Measurements from ENCODE around the gene ITGB3BP. TPM values are rescaled to one million over a fixed set of nuclear protein-coding genes. Genes with fewer than 3 reads are reported as not detected.
A peak's percentile ranks its signal among the peaks of the same experiment; 100 is the strongest.
"Not testable (repeated sequence)": the region's sequence is repeated elsewhere in the genome, so short reads cannot be mapped to it uniquely, and the experiment has no call there.

Gene ITGB3BP
- total RNA-seq, 1 donor from 2014 or later: 40.3 TPM

GRCh38 chr1:63497577-63497976 is 25.4 kb downstream of the ITGB3BP start:
- Mint-ChIP-seq H3K9me3 (ENCODE audit: low read depth) (peaks cover 2% of the 10 kb centered on the region), H3K4me3 (ENCODE audit: low read depth) (no peak overlapping the region), H3K36me3 (ENCODE audit: insufficient read depth) (peaks cover 9% of the 10 kb centered on the region), H3K4me1 (ENCODE audit: low read depth) (no peaks in the 10 kb centered on the region), H3K27me3 (no peaks in the 10 kb centered on the region), H3K27ac (no peak overlapping the region)
- DNase-seq (ENCODE audit: low spot score, unreplicated experiment): no peak
- no peak for TF ChIP-seq CTCF (IDR thresholded peaks at IDR 0.05; ENCODE audit: unreplicated experiment)

- H3K27ac Mint-ChIP-seq: no peak overlapping the region
- H3K4me1 Mint-ChIP-seq (ENCODE audit: low read depth): no peaks in the 10 kb centered on the region
Observed at GRCh38 chr1:63487336-63488065, 35.5 kb downstream of the ITGB3BP start.

GRCh38 chr1:63486629-63487028 is 36.4 kb downstream of the ITGB3BP start:
- no peaks in the 10 kb centered on the region for H3K9me3 Mint-ChIP-seq (ENCODE audit: low read depth)
- no peak for DNase-seq (ENCODE audit: low spot score, unreplicated experiment)
- H3K27me3 Mint-ChIP-seq: no peaks in the 10 kb centered on the region
- H3K4me3 Mint-ChIP-seq (ENCODE audit: low read depth): no peak overlapping the region
- H3K4me1 Mint-ChIP-seq (ENCODE audit: low read depth): no peaks in the 10 kb centered on the region
- H3K36me3 Mint-ChIP-seq (ENCODE audit: insufficient read depth): no peaks in the 10 kb centered on the region
- H3K27ac Mint-ChIP-seq: peak overlapping the region; percentile 63
- TF ChIP-seq CTCF (IDR thresholded peaks at IDR 0.05; ENCODE audit: unreplicated experiment): no peak

More at GRCh38 chr1:63487336-63488065, 35.5 kb downstream of the ITGB3BP start:
- Mint-ChIP-seq H3K9me3 (ENCODE audit: low read depth) (no peaks in the 10 kb centered on the region), H3K36me3 (ENCODE audit: insufficient read depth) (no peaks in the 10 kb centered on the region), H3K4me3 (ENCODE audit: low read depth) (no peak overlapping the region), H3K27me3 (no peaks in the 10 kb centered on the region)
- no peak for DNase-seq (ENCODE audit: low spot score, unreplicated experiment)
- no peak for TF ChIP-seq CTCF (IDR thresholded peaks at IDR 0.05; ENCODE audit: unreplicated experiment)

GRCh38 chr1:63480057-63480456 is 43.0 kb downstream of the ITGB3BP start:
- no peak for TF ChIP-seq CTCF (IDR thresholded peaks at IDR 0.05; ENCODE audit: unreplicated experiment)
- H3K9me3 Mint-ChIP-seq (ENCODE audit: low read depth): no peaks in the 10 kb centered on the region
- H3K27me3 Mint-ChIP-seq: no peaks in the 10 kb centered on the region
- H3K36me3 Mint-ChIP-seq (ENCODE audit: insufficient read depth): peaks cover 7% of the 10 kb centered on the region
- no peak for DNase-seq (ENCODE audit: low spot score, unreplicated experiment)
- H3K4me1 Mint-ChIP-seq (ENCODE audit: low read depth): no peaks in the 10 kb centered on the region
- no peak overlapping the region for H3K27ac Mint-ChIP-seq
- H3K4me3 Mint-ChIP-seq (ENCODE audit: low read depth): no peak overlapping the region

- Mint-ChIP-seq H3K27me3 (no peaks in the 10 kb centered on the region), H3K9me3 (ENCODE audit: low read depth) (peaks cover 4% of the 10 kb centered on the region), H3K36me3 (ENCODE audit: insufficient read depth) (peaks cover 12% of the 10 kb centered on the region), H3K4me3 (ENCODE audit: low read depth) (no peak overlapping the region), H3K27ac (no peak overlapping the region), H3K4me1 (ENCODE audit: low read depth) (no peaks in the 10 kb centered on the region)
- no peak for TF ChIP-seq CTCF (IDR thresholded peaks at IDR 0.05; ENCODE audit: unreplicated experiment)
- no peak for DNase-seq (ENCODE audit: low spot score, unreplicated experiment)
Observed at GRCh38 chr1:63475761-63476160, 47.3 kb downstream of the ITGB3BP start.

GRCh38 chr1:63468683-63469082 is 54.3 kb downstream of the ITGB3BP start:
- H3K4me1 Mint-ChIP-seq (ENCODE audit: low read depth); H3K9me3 Mint-ChIP-seq (ENCODE audit: low read depth); H3K27me3 Mint-ChIP-seq; H3K4me3 Mint-ChIP-seq (ENCODE audit: low read depth); H3K27ac Mint-ChIP-seq; DNase-seq (ENCODE audit: low spot score, unreplicated experiment): not testable (repeated sequence)
- H3K36me3 Mint-ChIP-seq (ENCODE audit: insufficient read depth): peaks cover 18% of the 10 kb centered on the region

Data from progenitor cell of endocrine pancreas (in vitro differentiated cells).